Omental fat pad (tissue), 4 donors: ENCODE data around the gene PCLO. TPM values are rescaled to one million over a fixed set of nuclear protein-coding genes. Genes with fewer than 3 reads are reported as not detected.

ENCODE experiments used
- ATAC-seq: fragments of 150-250 bp; one replicate; pipeline ENCODE4 v1.9.1; 2016; ENCODE audit warnings: mild to moderate bottlenecking, moderate library complexity; ENCODE audit not compliant: low FRiP score
- DNase-seq: peaks from one replicate; pipeline ENCODE4 v3.0.0-alpha.2; 2019; ENCODE audit warnings: low spot score
- total RNA-seq, 4 donors: library from RNA; depleted of rRNA; stranded (reverse); fragments of >200 nt; gene quantifications; one replicate each; pipeline ENCODE4 v1.1.0, GENCODE V29; 2016
- TF ChIP-seq, protein P1 (sequence below), 3 donors: fragments of 450-650 bp; IDR thresholded peaks; one replicate each; pipeline ENCODE4 v1.5.1; 2016 to 2017; ENCODE audit warnings: antibody characterized with exemption in 3 of 3, mild to moderate bottlenecking in 3 of 3, moderate library complexity in 2 of 3

Gene PCLO
- total RNA-seq, 4 donors from 2014 or later: 0.75 to 5.7 (median 2.0) TPM

DNA sequence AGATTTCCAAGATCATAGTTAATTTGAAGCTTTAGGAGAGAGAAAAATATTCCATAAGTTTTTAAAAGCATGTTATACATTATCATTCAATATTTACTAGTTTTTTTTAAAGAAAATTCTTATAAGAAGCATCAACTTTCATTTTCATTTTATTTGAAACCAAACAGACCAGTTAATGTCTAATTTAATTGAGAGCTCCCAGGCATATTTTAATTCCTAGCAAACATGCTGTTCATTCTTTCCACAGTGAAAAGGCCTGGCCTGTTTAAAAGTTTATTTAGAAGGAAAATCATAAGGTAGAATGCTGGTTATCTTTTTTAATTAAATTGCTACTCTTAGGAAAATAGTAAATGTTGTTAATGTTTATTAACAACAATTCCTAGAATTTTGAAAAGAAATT, 324.4 kb downstream of the PCLO start:
- no peak for DNase-seq
- no peak for ATAC-seq
- TF ChIP-seq, protein P1, sequence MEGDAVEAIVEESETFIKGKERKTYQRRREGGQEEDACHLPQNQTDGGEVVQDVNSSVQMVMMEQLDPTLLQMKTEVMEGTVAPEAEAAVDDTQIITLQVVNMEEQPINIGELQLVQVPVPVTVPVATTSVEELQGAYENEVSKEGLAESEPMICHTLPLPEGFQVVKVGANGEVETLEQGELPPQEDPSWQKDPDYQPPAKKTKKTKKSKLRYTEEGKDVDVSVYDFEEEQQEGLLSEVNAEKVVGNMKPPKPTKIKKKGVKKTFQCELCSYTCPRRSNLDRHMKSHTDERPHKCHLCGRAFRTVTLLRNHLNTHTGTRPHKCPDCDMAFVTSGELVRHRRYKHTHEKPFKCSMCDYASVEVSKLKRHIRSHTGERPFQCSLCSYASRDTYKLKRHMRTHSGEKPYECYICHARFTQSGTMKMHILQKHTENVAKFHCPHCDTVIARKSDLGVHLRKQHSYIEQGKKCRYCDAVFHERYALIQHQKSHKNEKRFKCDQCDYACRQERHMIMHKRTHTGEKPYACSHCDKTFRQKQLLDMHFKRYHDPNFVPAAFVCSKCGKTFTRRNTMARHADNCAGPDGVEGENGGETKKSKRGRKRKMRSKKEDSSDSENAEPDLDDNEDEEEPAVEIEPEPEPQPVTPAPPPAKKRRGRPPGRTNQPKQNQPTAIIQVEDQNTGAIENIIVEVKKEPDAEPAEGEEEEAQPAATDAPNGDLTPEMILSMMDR (IDR thresholded peaks at IDR 0.05): no peak

GRCh38 chr7:82823073-82823472, 339.6 kb downstream of the PCLO start:
- ATAC-seq (no peak), DNase-seq (no peak)
- TF ChIP-seq, protein P1 (IDR thresholded peaks at IDR 0.05): no peak

GRCh38 chr7:82821037-82821436, 341.6 kb downstream of the PCLO start:
- ATAC-seq (no peak), DNase-seq (no peak)
- TF ChIP-seq, protein P1 (IDR thresholded peaks at IDR 0.05): no peak

GRCh38 chr7:82818171-82818570, 344.5 kb downstream of the PCLO start:
- DNase-seq: no peak
- TF ChIP-seq, protein P1 (IDR thresholded peaks at IDR 0.05): no peak
- no peak for ATAC-seq

GRCh38 chr7:82816272-82816671, 346.4 kb downstream of the PCLO start:
- TF ChIP-seq, protein P1 (IDR thresholded peaks at IDR 0.05): no peak
- DNase-seq (no peak), ATAC-seq (no peak)

DNA sequence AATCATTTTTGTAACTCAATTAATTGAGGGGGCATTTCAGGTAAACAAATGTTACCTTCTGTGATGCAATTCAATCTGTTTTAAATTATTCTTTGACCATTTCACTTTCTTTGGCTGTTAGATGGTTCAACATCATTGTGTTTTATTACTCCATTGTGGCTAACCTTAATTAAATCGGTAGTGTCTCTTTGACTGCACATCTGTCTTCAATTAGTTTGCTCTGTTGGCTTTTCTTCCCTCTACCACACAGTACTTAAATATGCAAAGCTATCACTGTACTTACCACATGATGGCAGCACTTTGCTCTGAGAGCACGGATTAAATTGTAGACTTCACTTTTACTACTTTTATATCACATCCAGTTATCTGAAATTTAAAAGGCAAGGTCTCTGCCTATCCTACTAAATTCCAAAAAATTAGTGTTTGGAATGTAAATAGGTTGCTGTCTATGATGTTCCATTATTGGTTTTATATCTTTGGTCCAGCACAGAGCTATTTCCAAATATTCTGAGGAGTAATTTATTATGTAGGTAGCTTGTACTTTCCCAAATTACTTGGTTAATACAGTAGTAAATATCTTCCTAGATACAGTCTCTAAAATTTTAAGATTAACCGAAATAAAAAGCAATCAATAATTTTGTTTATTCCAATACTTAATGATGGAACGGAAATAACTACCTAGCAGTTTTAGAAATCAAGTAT, 352.0 kb downstream of the PCLO start:
- TF ChIP-seq, protein P1 (IDR thresholded peaks at IDR 0.05): no peak
- no peak for ATAC-seq
- DNase-seq: no peak

DNA sequence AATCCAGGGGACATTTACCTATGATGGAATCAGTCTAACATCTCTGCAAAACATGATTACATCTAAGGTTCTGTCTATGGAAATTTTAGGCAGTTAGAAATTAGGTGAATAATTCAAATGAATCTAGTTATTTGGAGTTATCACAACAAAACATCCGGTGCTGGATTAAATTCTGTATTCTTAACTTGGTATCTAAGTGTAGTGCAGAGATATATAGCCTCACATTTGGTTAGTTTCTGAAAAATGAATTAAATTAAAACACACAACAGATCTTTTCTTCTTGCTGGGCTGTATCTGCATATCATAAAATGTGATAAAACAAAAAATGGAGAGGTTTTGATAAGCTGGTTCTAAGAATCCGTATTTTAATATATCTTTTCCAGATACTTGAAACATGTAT, 354.1 kb downstream of the PCLO start:
- TF ChIP-seq, protein P1 (IDR thresholded peaks at IDR 0.05): no peak
- ATAC-seq (no peak), DNase-seq (no peak)
